Duodenal mucosa (tissue), 2 donors: ENCODE measurements around the gene NEK11.

ENCODE experiments used
- H3K27ac ChIP-seq: one replicate; pipeline ENCODE4 v1.7.0; 2013; ENCODE audit warnings: low read depth, low read length
- H3K27me3 ChIP-seq, 2 donors: one replicate each; pipeline ENCODE4 v1.7.0; 2013; ENCODE audit warnings: low read length in 2 of 2, control low read depth in 1 of 2; ENCODE audit not compliant: insufficient read depth in 2 of 2, control insufficient read depth in 1 of 2
- H3K36me3 ChIP-seq, 2 donors: one replicate each; pipeline ENCODE4 v1.7.0; 2013; ENCODE audit warnings: low read length in 2 of 2, control low read depth in 1 of 2; ENCODE audit not compliant: insufficient read depth in 2 of 2, control insufficient read depth in 1 of 2
- H3K4me1 ChIP-seq, 2 donors: one replicate each; pipeline ENCODE4 v1.7.0; 2013; ENCODE audit warnings: low read length in 2 of 2, control low read depth in 1 of 2; ENCODE audit not compliant: insufficient read depth in 2 of 2, control insufficient read depth in 1 of 2
- H3K4me3 ChIP-seq, 2 donors: one replicate each; pipeline ENCODE4 v1.7.0; 2013; ENCODE audit warnings: low read length in 2 of 2, low read depth in 1 of 2
- H3K9ac ChIP-seq, 2 donors: one replicate each; pipeline ENCODE4 v1.7.0; 2013; ENCODE audit warnings: low read length in 2 of 2, low read depth in 1 of 2
- H3K9me3 ChIP-seq, 2 donors: one replicate each; pipeline ENCODE4 v1.7.0; 2013; ENCODE audit warnings: low read length in 2 of 2, control low read depth in 1 of 2; ENCODE audit not compliant: control insufficient read depth in 1 of 2

The NEK11 gene

GRCh38 chr3:131236421-131236820 is 209.7 kb downstream of the NEK11 start:
- no peaks in the 10 kb centered on the region for H3K9me3 ChIP-seq
- H3K9ac ChIP-seq = no peak overlapping the region
- H3K4me1 ChIP-seq = no peaks in the 10 kb centered on the region

GRCh38 chr3:131238496-131238895 is 211.8 kb downstream of the NEK11 start:
- Histone ChIP-seq H3K9me3 (no peaks in the 10 kb centered on the region), H3K9ac (no peak overlapping the region), H3K27me3 (no peaks in the 10 kb centered on the region), H3K4me3 (no peak overlapping the region), H3K4me1 (no peaks in the 10 kb centered on the region), H3K36me3 (no peaks in the 10 kb centered on the region), H3K27ac (no peak overlapping the region)

More at GRCh38 chr3:131236421-131236820, 209.7 kb downstream of the NEK11 start:
- Histone ChIP-seq H3K36me3 (no peaks in the 10 kb centered on the region), H3K27ac (no peak overlapping the region), H3K4me3 (no peak overlapping the region), H3K27me3 (no peaks in the 10 kb centered on the region)

- Histone ChIP-seq H3K9me3 (no peaks in the 10 kb centered on the region), H3K27me3 (no peaks in the 10 kb centered on the region), H3K36me3 (no peaks in the 10 kb centered on the region), H3K4me3 (no peak overlapping the region), H3K27ac (no peak overlapping the region), H3K4me1 (no peaks in the 10 kb centered on the region), H3K9ac (no peak overlapping the region)
Observed at GRCh38 chr3:131239267-131239666, 212.6 kb downstream of the NEK11 start.

- Histone ChIP-seq H3K4me3 (no peak overlapping the region), H3K9ac (no peak overlapping the region), H3K4me1 (no peaks in the 10 kb centered on the region), H3K36me3 (no peaks in the 10 kb centered on the region), H3K27ac (no peak overlapping the region), H3K27me3 (no peaks in the 10 kb centered on the region), H3K9me3 (no peaks in the 10 kb centered on the region)
Observed at GRCh38 chr3:131242201-131242600, 215.5 kb downstream of the NEK11 start.

- Histone ChIP-seq H3K27ac (no peak overlapping the region), H3K27me3 (no peaks in the 10 kb centered on the region), H3K9ac (no peak overlapping the region), H3K4me1 (no peaks in the 10 kb centered on the region), H3K36me3 (no peaks in the 10 kb centered on the region), H3K4me3 (no peak overlapping the region), H3K9me3 (no peaks in the 10 kb centered on the region)
Observed at GRCh38 chr3:131250466-131250865, 223.8 kb downstream of the NEK11 start.

GRCh38 chr3:131260525-131260924 is 233.8 kb downstream of the NEK11 start:
- Histone ChIP-seq H3K36me3 (no peaks in the 10 kb centered on the region), H3K9ac (no peak overlapping the region), H3K4me3 (no peak overlapping the region), H3K9me3 (no peaks in the 10 kb centered on the region), H3K27ac (no peak overlapping the region), H3K27me3 (no peaks in the 10 kb centered on the region), H3K4me1 (no peaks in the 10 kb centered on the region)

GRCh38 chr3:131261104-131261503 is 234.4 kb downstream of the NEK11 start:
- H3K9me3 ChIP-seq = no peaks in the 10 kb centered on the region
- no peak overlapping the region for H3K9ac ChIP-seq
- no peaks in the 10 kb centered on the region for H3K4me1 ChIP-seq
- no peak overlapping the region for H3K4me3 ChIP-seq
- H3K27ac ChIP-seq = no peak overlapping the region
- no peaks in the 10 kb centered on the region for H3K27me3 ChIP-seq
- H3K36me3 ChIP-seq = no peaks in the 10 kb centered on the region

GRCh38 chr3:131275556-131275955 is 248.9 kb downstream of the NEK11 start:
- no peak overlapping the region for H3K4me3 ChIP-seq
- no peaks in the 10 kb centered on the region for H3K36me3 ChIP-seq
- no peak overlapping the region for H3K27ac ChIP-seq
- no peak overlapping the region for H3K9ac ChIP-seq
- H3K27me3 ChIP-seq = no peaks in the 10 kb centered on the region
- H3K4me1 ChIP-seq = no peaks in the 10 kb centered on the region
- H3K9me3 ChIP-seq = no peaks in the 10 kb centered on the region

GRCh38 chr3:131277836-131278497 is 251.3 kb downstream of the NEK11 start:
- H3K4me1 ChIP-seq = no peaks in the 10 kb centered on the region
- H3K4me3 ChIP-seq = no peak overlapping the region
- no peaks in the 10 kb centered on the region for H3K36me3 ChIP-seq
- no peak overlapping the region for H3K9ac ChIP-seq
- H3K27ac ChIP-seq = no peak overlapping the region
- H3K27me3 ChIP-seq = no peaks in the 10 kb centered on the region
- H3K9me3 ChIP-seq = no peaks in the 10 kb centered on the region

GRCh38 chr3:131279577-131279976 is 252.9 kb downstream of the NEK11 start:
- no peaks in the 10 kb centered on the region for H3K9me3 ChIP-seq
- no peaks in the 10 kb centered on the region for H3K4me1 ChIP-seq
- no peak overlapping the region for H3K4me3 ChIP-seq

GRCh38 chr3:131282379-131282778 is 255.7 kb downstream of the NEK11 start:
- H3K27ac ChIP-seq = no peak overlapping the region
- H3K4me1 ChIP-seq = no peaks in the 10 kb centered on the region
- no peaks in the 10 kb centered on the region for H3K27me3 ChIP-seq
- no peaks in the 10 kb centered on the region for H3K36me3 ChIP-seq
- no peaks in the 10 kb centered on the region for H3K9me3 ChIP-seq
- no peak overlapping the region for H3K9ac ChIP-seq
- H3K4me3 ChIP-seq = no peak overlapping the region

More at GRCh38 chr3:131279577-131279976, 252.9 kb downstream of the NEK11 start:
- Histone ChIP-seq H3K36me3 (no peaks in the 10 kb centered on the region), H3K9ac (no peak overlapping the region), H3K27ac (no peak overlapping the region), H3K27me3 (no peaks in the 10 kb centered on the region)
